Thymus (tissue), 11 donors: ENCODE measurements around the gene DCLK2. TPM values are rescaled to one million over a fixed set of nuclear protein-coding genes. Genes with fewer than 3 reads are reported as not detected.

Source experiments
- DNase-seq, 9 donors: peaks; one replicate each; pipeline ENCODE4 v3.0.0-alpha.2; 2013; ENCODE audit warnings: low spot score in 9 of 9, low read depth in 6 of 9, missing footprints in 1 of 9
- H3K27ac ChIP-seq, 2 donors: one replicate each; pipeline ENCODE4 v1.5.1; 2013; ENCODE audit warnings: control low read depth in 1 of 2, low read depth in 1 of 2, low read length in 1 of 2, mild to moderate bottlenecking in 1 of 2, moderate library complexity in 1 of 2
- H3K27me3 ChIP-seq, 2 donors: one replicate each; pipeline ENCODE4 v1.5.1; 2013; ENCODE audit warnings: low read length in 1 of 2; ENCODE audit not compliant: control insufficient read depth in 2 of 2, insufficient read depth in 1 of 2
- H3K36me3 ChIP-seq, 2 donors: one replicate each; pipeline ENCODE4 v1.5.1; 2013; ENCODE audit warnings: low read length in 1 of 2, mild to moderate bottlenecking in 1 of 2, moderate library complexity in 1 of 2; ENCODE audit not compliant: control insufficient read depth in 2 of 2, insufficient read depth in 2 of 2
- H3K4me1 ChIP-seq, 2 donors: one replicate each; pipeline ENCODE4 v1.5.1; 2013; ENCODE audit warnings: low read length in 2 of 2; ENCODE audit not compliant: control insufficient read depth in 2 of 2, insufficient read depth in 2 of 2
- H3K4me3 ChIP-seq, 2 donors: one replicate each; pipeline ENCODE4 v1.5.1; 2013; ENCODE audit warnings: low read length in 2 of 2, control low read depth in 1 of 2, mild to moderate bottlenecking in 1 of 2
- H3K9me3 ChIP-seq, 2 donors: one replicate each; pipeline ENCODE4 v1.5.1; 2013; ENCODE audit warnings: low read length in 1 of 2, mild to moderate bottlenecking in 1 of 2; ENCODE audit not compliant: control insufficient read depth in 2 of 2, insufficient read depth in 1 of 2
- WGBS: extraction: QIAGEN DNeasy Blood & Tissue Kit; methylation state at CpG from one replicate; pipeline ENCODE4 v1.1.7; 2013; 5-methylcytosine and 5-hydroxymethylcytosine counted together
- polyA plus RNA-seq: library from polyadenylated mRNA; stranded (reverse); fragments of 200-250 nt; gene quantifications from one replicate; pipeline ENCODE4 v1.2.3, GENCODE V29; 2013
- total RNA-seq: library from RNA; stranded (reverse); fragments of 120-200 nt; gene quantifications from one replicate; pipeline ENCODE4 v1.2.4, GENCODE V29; 2013
- donor health status: healthy.

DCLK2 gene
- total and polyA plus RNA-seq, 2 donors: 0.78 to 1.1 TPM

DNA sequence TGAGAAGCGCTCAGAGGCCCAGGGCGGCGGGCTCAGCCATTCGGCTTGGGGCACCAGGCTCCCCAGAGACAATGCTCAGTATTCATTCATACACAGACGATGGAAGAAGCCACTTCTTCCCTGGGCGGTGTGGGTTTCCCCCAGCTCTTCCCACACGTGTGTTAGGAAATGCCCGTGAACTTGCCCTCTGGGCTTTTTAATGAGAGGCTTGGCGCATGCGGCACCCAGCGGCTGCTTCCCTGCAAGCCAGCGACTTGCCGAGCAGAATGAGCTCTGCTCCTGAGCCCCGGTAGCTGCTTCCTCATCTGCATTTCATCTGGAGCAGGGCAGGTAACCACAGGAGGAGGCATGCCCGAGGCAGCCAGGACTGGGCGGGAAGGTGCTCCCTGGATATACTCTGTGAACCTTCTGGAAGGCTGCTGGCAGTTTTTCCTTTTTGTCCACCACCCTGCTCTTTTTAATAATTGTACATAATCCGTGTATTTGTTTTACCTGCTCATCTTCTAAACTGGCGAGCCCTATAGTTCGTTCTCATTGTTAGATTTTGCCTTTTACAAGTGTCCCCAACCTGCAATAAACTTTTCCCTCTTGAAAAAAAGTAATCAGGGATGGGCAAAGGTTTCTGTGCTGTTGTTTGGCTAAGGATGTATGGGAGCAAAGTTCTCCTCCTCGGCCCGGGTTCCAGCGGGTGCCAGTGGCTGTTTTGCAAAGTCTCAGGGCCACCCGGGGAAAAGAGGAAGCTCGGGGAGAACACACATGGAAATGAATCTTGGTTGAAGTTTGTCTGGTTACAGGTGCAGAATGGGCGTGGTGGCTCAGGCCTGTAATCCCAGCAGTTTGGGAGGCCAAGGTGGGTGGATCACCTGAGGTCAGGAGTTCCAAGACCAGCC, 178.8 kb downstream of the DCLK2 start:
- no peak for DNase-seq
- H3K4me3 ChIP-seq: no peak overlapping the region
- WGBS: 88% methylated on average over 25 of the region's 25 CpGs
- H3K4me1 ChIP-seq: no peaks in the 10 kb centered on the region
- H3K9me3 ChIP-seq: no peaks in the 10 kb centered on the region
- no peak overlapping the region for H3K27ac ChIP-seq
- no peaks in the 10 kb centered on the region for H3K36me3 ChIP-seq
- no peaks in the 10 kb centered on the region for H3K27me3 ChIP-seq

DNA sequence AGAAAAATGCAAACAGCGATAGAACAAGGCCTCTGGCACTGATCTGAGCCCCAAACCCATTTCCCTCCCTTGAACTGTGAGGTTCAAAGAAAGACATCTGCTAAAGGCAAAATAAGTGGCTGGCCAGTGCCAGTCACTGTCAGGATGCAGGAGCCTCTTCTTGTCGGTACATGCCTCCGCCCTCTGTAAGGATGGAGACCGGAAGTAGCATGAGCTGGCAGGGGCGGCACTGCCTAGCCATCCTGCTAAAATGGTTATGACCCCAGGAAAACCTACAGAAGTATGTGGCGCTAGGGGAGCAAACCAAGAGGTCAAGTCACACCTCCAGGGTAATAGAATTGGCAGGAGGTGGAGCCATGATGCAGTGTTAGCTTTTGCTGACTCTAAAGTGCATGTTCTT, 180.3 kb downstream of the DCLK2 start:
- 94% methylated on average over 6 of the region's 6 CpGs for WGBS

DNA sequence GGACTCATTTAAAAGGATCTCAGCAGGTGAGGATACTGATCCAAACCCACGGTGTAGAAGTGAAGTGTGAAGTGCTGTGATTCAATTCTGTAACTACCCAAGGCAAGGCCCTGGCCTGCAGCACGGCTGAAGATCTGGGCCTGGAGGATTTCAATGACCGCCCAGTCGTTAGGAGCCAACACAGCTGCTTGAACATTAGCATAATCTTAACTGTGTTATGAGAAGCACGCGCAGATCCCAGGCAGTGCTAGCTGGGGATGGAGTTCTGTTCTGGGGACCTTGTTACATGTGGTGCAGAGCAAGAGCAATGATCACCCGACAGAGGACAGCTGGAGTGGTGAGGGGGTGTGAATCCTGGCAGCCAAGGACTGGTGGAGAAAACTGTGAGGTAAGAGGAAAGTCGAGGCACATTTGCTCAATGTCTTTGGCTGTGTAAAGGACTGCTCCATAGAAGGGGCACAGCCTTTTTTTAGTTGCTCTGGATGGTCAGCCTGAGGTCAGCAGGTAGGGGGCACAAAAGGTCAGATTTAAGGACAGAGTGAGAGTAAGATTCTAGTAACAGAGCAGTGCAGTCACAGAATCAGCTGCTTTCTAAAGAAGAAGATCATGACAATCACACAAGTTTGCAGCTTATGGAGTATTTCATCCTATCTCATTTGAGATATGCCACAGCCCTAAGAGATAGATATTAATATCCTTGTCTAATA, 181.8 kb downstream of the DCLK2 start:
- H3K27me3 ChIP-seq: no peaks in the 10 kb centered on the region
- 97% methylated on average over 8 of the region's 8 CpGs for WGBS
- no peak for DNase-seq
- no peaks in the 10 kb centered on the region for H3K4me1 ChIP-seq
- H3K9me3 ChIP-seq: no peaks in the 10 kb centered on the region
- peaks cover 0 to 3% of the 10 kb centered on the region in 2 donors for H3K36me3 ChIP-seq
- no peak overlapping the region for H3K4me3 ChIP-seq
- no peak overlapping the region for H3K27ac ChIP-seq

More for the DNA sequence above, 180.3 kb downstream of the DCLK2 start:
- no peaks in the 10 kb centered on the region for H3K9me3 ChIP-seq
- H3K36me3 ChIP-seq: peaks cover 0 to 3% of the 10 kb centered on the region in 2 donors
- H3K27ac ChIP-seq: no peak overlapping the region
- H3K27me3 ChIP-seq: no peaks in the 10 kb centered on the region
- H3K4me1 ChIP-seq: no peaks in the 10 kb centered on the region
- no peak for DNase-seq
- H3K4me3 ChIP-seq: no peak overlapping the region

DNA sequence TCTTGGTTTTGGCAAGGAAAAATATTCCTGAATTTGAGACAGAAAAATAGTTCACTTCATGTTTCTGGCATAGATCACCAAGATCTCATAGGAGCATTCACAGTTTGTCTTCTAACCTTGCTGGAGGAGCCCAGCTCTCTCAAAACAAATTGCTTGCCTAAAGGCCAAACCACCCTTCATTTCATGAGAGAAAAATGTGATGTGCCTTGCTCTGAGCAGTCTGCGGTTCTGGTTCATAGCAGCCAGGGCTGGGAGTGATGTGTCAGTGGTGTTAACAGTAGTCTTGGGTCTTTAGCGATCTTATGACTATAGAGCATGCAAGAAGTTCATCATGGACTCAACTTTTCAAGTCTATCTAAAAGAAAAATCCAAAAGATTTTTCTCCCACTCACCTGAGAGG, 183.3 kb downstream of the DCLK2 start:
- H3K9me3 ChIP-seq: no peaks in the 10 kb centered on the region
- 97% methylated on average over 2 of the region's 2 CpGs for WGBS
- no peak overlapping the region for H3K4me3 ChIP-seq
- H3K4me1 ChIP-seq: no peaks in the 10 kb centered on the region
- DNase-seq: no peak
- H3K27me3 ChIP-seq: no peaks in the 10 kb centered on the region
- peaks cover 8% of the 10 kb centered on the region in 2 donors for H3K36me3 ChIP-seq
- no peak overlapping the region for H3K27ac ChIP-seq

DNA sequence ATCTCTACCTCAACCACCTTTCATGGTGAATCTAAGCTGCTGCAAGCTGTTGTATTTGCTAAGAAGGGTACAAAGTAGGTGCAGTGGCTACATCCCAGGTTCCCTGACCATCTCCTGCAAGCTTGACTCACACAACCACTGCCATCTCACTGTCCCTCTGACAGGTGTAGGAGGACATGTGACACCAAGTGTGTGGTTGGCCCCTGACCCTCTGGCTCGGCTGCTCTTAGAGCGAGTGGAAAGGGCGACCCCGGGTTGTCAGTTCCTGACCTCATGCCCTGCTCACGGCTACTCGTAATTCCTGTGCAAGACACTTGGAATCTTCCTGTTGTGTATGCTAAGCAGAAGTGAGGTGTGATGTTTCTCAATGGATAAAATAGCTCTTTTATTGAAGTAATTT, 184.4 kb downstream of the DCLK2 start:
- DNase-seq: no peak
- WGBS: 97% methylated on average over 6 of the region's 6 CpGs
- H3K9me3 ChIP-seq: no peaks in the 10 kb centered on the region

DNA sequence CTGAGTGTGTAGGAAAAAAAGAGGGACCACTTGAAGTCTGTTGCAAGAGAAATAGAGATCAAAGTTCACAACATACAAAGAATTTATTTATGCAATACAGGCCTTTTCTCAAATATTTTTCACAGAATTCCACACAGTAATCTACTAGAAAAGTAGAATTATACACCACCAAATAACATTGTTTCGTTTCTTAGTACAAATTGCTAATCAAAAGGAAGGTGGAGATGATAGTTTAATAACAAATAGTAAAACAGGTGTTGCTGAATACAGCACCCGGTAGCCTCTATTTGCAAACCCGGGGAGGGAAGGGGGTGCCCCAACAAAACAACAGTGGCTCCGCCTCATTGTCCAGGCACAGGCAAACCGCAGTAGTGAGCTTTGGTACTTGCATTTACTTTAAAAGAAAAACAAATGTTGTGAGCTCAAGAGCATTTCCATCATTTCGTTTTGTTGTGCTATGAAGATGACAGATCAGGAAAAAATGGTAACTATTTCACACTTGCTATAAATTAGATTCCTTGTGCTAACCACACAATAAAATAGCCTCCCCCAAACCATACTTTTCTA, 186.4 kb downstream of the DCLK2 start:
- peaks cover 8% of the 10 kb centered on the region in 2 donors for H3K36me3 ChIP-seq
- 97% methylated on average over 6 of the region's 6 CpGs for WGBS
- H3K27ac ChIP-seq: no peak overlapping the region
- no peak overlapping the region for H3K4me3 ChIP-seq
- no peak for DNase-seq
- no peaks in the 10 kb centered on the region for H3K4me1 ChIP-seq
- no peaks in the 10 kb centered on the region for H3K27me3 ChIP-seq
- H3K9me3 ChIP-seq: no peaks in the 10 kb centered on the region

More for the DNA sequence above, 184.4 kb downstream of the DCLK2 start:
- Histone ChIP-seq H3K36me3 (peaks cover 8% of the 10 kb centered on the region in 2 donors), H3K4me3 (no peak overlapping the region), H3K27ac (no peak overlapping the region), H3K27me3 (no peaks in the 10 kb centered on the region), H3K4me1 (no peaks in the 10 kb centered on the region)

DNA sequence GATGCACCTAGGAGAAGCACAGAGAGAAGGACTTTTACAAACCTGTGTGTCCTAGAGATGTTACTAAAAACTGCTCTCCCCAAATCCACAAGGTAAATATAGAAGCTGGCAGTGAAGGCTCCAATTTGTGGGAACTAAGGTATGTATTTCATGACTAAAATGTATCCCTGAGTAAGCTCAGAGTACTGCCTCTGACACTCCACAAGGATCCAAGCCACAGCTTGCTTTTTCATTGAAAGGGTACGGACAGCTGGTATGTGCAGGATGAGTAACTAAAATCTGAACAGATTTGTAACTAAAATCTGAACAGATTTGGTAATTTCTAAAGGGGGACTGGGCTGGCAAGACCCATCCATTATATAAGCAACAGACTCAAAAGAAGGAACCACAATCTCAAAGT, 187.6 kb downstream of the DCLK2 start:
- H3K4me1 ChIP-seq: no peaks in the 10 kb centered on the region
- WGBS: 97% methylated on average over 1 of the region's 1 CpG

DNA sequence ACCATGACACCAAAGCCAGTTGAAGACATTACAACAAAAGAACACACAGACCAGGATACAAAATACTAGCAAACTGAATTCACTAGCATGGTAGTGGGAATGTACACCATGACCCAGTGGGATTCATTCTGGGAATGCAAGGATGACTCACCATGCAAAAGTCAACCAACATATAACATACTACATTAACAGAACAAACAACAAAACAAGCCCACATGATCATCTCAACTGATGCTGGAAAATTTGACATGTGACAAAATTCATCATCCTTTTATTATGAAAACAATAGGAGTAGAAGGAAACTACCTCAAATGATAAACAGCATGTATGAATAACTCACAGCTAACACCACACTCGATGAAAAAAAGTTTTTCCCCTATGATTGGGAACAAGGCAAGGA, 190.2 kb downstream of the DCLK2 start:
- Histone ChIP-seq H3K27ac (no peak overlapping the region), H3K9me3 (no peaks in the 10 kb centered on the region), H3K4me1 (no peaks in the 10 kb centered on the region), H3K4me3 (no peak overlapping the region), H3K27me3 (no peaks in the 10 kb centered on the region), H3K36me3 (peaks cover 8 to 12% of the 10 kb centered on the region in 2 donors)
- DNase-seq: no peak
- WGBS: 97% methylated on average over 1 of the region's 1 CpG

More for the DNA sequence above, 187.6 kb downstream of the DCLK2 start:
- DNase-seq: no peak
- Histone ChIP-seq H3K27ac (no peak overlapping the region), H3K9me3 (no peaks in the 10 kb centered on the region), H3K4me3 (no peak overlapping the region), H3K36me3 (peaks cover 8 to 15% of the 10 kb centered on the region in 2 donors), H3K27me3 (no peaks in the 10 kb centered on the region)

DNA sequence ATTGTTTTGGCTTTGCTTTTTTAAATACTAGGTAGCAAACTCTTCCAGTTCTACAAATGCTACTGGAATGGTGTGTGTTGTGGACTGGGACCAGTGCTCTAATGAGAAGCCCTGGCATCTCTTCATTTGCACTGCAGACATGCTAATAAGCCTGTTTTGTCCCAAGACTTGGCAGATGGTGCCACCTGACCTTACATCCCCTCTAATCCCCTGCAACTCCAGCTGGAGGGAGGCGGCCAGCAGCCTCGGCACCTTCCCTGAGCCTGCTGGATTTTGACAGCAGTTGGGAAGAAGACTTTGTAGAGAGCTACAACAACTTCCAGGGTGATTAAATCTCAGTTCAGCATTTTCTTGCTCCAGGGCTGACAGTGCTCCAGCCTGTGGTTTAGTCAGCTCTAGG, 200.0 kb downstream of the DCLK2 start:
- Histone ChIP-seq H3K27me3 (no peaks in the 10 kb centered on the region), H3K36me3 (peaks cover 12 to 15% of the 10 kb centered on the region in 2 donors), H3K4me1 (no peaks in the 10 kb centered on the region), H3K27ac (no peak overlapping the region), H3K9me3 (peaks cover 0 to 1% of the 10 kb centered on the region in 2 donors), H3K4me3 (no peak overlapping the region)
- DNase-seq: no peak
- 98% methylated on average over 2 of the region's 2 CpGs for WGBS
